ENCODE measurements around the gene MTRF1L. TPM values are rescaled to one million over a fixed set of nuclear protein-coding genes. Genes with fewer than 3 reads are reported as not detected.
"Not testable (repeated sequence)": the region's sequence is repeated elsewhere in the genome, so short reads cannot be mapped to it uniquely, and the experiment has no call there.

Gene MTRF1L
- total and polyA plus RNA-seq, 2 donors, result 10.0 to 11.5 TPM

- no peaks in the 10 kb centered on the region for H3K27me3 ChIP-seq (ENCODE audit: control insufficient read depth in 2 of 2, insufficient read depth in 1 of 2, low read length in 1 of 2)
- no peak overlapping the region for H3K4me3 ChIP-seq (ENCODE audit: low read length in 2 of 2)
- H3K36me3 ChIP-seq (ENCODE audit: control insufficient read depth in 2 of 2, insufficient read depth in 2 of 2, low read length in 1 of 2), result no peaks in the 10 kb centered on the region
- no peaks in the 10 kb centered on the region for H3K4me1 ChIP-seq (ENCODE audit: control insufficient read depth in 2 of 2, insufficient read depth in 2 of 2, low read length in 2 of 2)
- H3K27ac ChIP-seq (ENCODE audit: low read depth in 1 of 2, low read length in 1 of 2), result no peak overlapping the region
- DNase-seq (ENCODE audit: low read depth in 6 of 9, low spot score in 9 of 9), result no peak
- WGBS, result 95% methylated on average over 3 of the region's 3 CpGs
- no peaks in the 10 kb centered on the region for H3K9me3 ChIP-seq (ENCODE audit: control insufficient read depth in 2 of 2, insufficient read depth in 1 of 2, low read length in 1 of 2)
These were observed 14.3 kb upstream of the MTRF1L start for GRCh38 chr6:153016846-153017245.

DNA sequence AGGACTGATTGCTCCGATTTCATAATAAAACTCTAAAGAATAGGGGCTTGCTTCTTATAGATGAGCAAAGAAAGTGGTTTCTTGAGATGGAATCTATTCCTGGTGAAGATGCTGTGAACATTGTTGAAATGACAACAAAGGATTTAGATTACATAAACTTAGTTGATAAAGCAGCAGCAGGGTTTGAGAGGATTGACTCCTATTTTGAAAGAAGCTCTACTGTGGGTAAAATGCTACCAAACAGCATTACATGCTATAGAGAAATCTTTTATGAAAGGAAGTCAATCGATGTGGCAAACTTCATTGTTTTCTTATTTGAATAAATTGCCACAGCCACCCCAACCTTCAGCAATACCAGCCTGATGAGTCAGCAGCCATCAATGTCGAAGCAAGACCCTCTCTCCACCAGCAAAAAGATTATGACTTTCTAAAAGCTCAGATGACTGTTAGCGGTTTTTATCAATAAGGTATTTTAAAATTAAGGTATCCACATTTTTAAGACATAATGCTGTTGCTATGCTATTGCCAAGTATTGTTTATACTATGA, 12.7 kb upstream of the MTRF1L start:
- Histone ChIP-seq H3K36me3 (ENCODE audit: control insufficient read depth in 2 of 2, insufficient read depth in 2 of 2, low read length in 1 of 2) (no peaks in the 10 kb centered on the region), H3K4me3 (ENCODE audit: low read length in 2 of 2) (no peak overlapping the region), H3K4me1 (ENCODE audit: control insufficient read depth in 2 of 2, insufficient read depth in 2 of 2, low read length in 2 of 2) (no peaks in the 10 kb centered on the region), H3K9me3 (ENCODE audit: control insufficient read depth in 2 of 2, insufficient read depth in 1 of 2, low read length in 1 of 2) (no peaks in the 10 kb centered on the region), H3K27ac (ENCODE audit: low read depth in 1 of 2, low read length in 1 of 2) (no peak overlapping the region), H3K27me3 (ENCODE audit: control insufficient read depth in 2 of 2, insufficient read depth in 1 of 2, low read length in 1 of 2) (no peaks in the 10 kb centered on the region)
- no peak for DNase-seq (ENCODE audit: low read depth in 6 of 9, low spot score in 9 of 9)
- WGBS, result 88% methylated on average over 4 of the region's 4 CpGs

GRCh38 chr6:153013438-153013837, 10.9 kb upstream of the MTRF1L start:
- H3K9me3 ChIP-seq (ENCODE audit: control insufficient read depth in 2 of 2, insufficient read depth in 1 of 2, low read length in 1 of 2), result no peaks in the 10 kb centered on the region
- H3K4me3 ChIP-seq (ENCODE audit: low read length in 2 of 2), result no peak overlapping the region
- no peak overlapping the region for H3K27ac ChIP-seq (ENCODE audit: low read depth in 1 of 2, low read length in 1 of 2)
- H3K36me3 ChIP-seq (ENCODE audit: control insufficient read depth in 2 of 2, insufficient read depth in 2 of 2, low read length in 1 of 2), result no peaks in the 10 kb centered on the region
- H3K27me3 ChIP-seq (ENCODE audit: control insufficient read depth in 2 of 2, insufficient read depth in 1 of 2, low read length in 1 of 2), result no peaks in the 10 kb centered on the region
- 67% methylated on average over 2 of the region's 2 CpGs for WGBS
- no peaks in the 10 kb centered on the region for H3K4me1 ChIP-seq (ENCODE audit: control insufficient read depth in 2 of 2, insufficient read depth in 2 of 2, low read length in 2 of 2)
- no peak for DNase-seq (ENCODE audit: low read depth in 6 of 9, low spot score in 9 of 9)

GRCh38 chr6:153012856-153013255, 10.3 kb upstream of the MTRF1L start:
- H3K4me3 ChIP-seq (ENCODE audit: low read length in 2 of 2), result no peak overlapping the region
- no peaks in the 10 kb centered on the region for H3K4me1 ChIP-seq (ENCODE audit: control insufficient read depth in 2 of 2, insufficient read depth in 2 of 2, low read length in 2 of 2)
- WGBS, result 96% methylated on average over 6 of the region's 6 CpGs
- DNase-seq (ENCODE audit: low read depth in 6 of 9, low spot score in 9 of 9), result no peak
- no peaks in the 10 kb centered on the region for H3K36me3 ChIP-seq (ENCODE audit: control insufficient read depth in 2 of 2, insufficient read depth in 2 of 2, low read length in 1 of 2)
- H3K9me3 ChIP-seq (ENCODE audit: control insufficient read depth in 2 of 2, insufficient read depth in 1 of 2, low read length in 1 of 2), result no peaks in the 10 kb centered on the region
- no peak overlapping the region for H3K27ac ChIP-seq (ENCODE audit: low read depth in 1 of 2, low read length in 1 of 2)
- no peaks in the 10 kb centered on the region for H3K27me3 ChIP-seq (ENCODE audit: control insufficient read depth in 2 of 2, insufficient read depth in 1 of 2, low read length in 1 of 2)

- no peaks in the 10 kb centered on the region for H3K36me3 ChIP-seq (ENCODE audit: control insufficient read depth in 2 of 2, insufficient read depth in 2 of 2, low read length in 1 of 2)
- DNase-seq (ENCODE audit: low read depth in 6 of 9, low spot score in 9 of 9), result no peak
- no peaks in the 10 kb centered on the region for H3K9me3 ChIP-seq (ENCODE audit: control insufficient read depth in 2 of 2, insufficient read depth in 1 of 2, low read length in 1 of 2)
- H3K27me3 ChIP-seq (ENCODE audit: control insufficient read depth in 2 of 2, insufficient read depth in 1 of 2, low read length in 1 of 2), result no peaks in the 10 kb centered on the region
- peak overlapping the region; percentile 47 to 81 for H3K27ac ChIP-seq (ENCODE audit: low read depth in 1 of 2, low read length in 1 of 2)
- WGBS, result 6% methylated on average over 6 of the region's 6 CpGs
- H3K4me3 ChIP-seq (ENCODE audit: low read length in 2 of 2), result peak overlapping the region; percentile 64 to 87
- H3K4me1 ChIP-seq (ENCODE audit: control insufficient read depth in 2 of 2, insufficient read depth in 2 of 2, low read length in 2 of 2), result peaks cover 8 to 11% of the 10 kb centered on the region in 2 donors
These were observed 819 bp upstream of the MTRF1L start for GRCh38 chr6:153003366-153003690.

DNA sequence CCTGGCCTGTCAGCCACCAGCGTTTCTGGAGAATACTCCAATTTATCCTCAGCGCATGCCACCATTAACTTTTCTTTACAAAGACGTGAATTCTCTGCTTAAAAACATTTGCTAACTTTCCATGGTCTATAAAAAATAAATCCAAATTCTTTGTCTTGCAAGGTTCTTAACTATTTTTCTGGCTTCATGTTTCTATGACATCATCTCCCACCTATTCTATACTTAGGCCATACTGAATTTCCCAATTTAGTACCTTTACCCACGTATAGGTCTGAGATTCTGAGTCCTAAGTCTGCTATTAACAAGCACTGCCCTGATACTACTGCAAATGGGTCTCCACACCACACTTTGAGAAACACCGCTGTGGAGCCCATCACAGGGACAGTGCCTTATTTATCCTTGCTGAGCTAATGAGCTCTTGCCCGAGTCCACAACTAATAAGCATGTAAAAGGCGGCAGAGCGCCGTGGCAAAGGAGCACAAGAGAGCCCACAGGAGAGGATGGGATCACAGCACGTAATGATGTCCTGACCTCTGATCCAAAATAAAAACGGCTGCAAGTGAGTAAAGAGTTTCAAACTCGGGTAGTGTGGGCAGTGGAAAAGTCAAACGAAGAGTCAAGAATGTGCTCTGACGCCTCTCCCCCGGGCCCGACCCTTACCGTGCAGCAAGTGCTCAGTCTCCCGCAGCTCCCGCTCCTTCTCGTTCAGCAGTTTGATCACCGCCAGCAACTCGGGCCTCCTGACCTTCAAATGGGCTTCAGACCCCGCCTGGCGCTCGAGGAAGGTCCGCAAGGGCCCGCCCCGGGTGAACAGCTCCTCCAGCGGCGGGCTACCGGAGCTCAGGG, 519 bp downstream of the MTRF1L start:
- H3K27ac ChIP-seq (ENCODE audit: low read depth in 1 of 2, low read length in 1 of 2), result peak overlapping the region; percentile 64 to 72
- peaks cover 8 to 13% of the 10 kb centered on the region in 2 donors for H3K4me1 ChIP-seq (ENCODE audit: control insufficient read depth in 2 of 2, insufficient read depth in 2 of 2, low read length in 2 of 2)
- peaks cover 3 to 8% of the 10 kb centered on the region in 2 donors for H3K36me3 ChIP-seq (ENCODE audit: control insufficient read depth in 2 of 2, insufficient read depth in 2 of 2, low read length in 1 of 2)
- H3K27me3 ChIP-seq (ENCODE audit: control insufficient read depth in 2 of 2, insufficient read depth in 1 of 2, low read length in 1 of 2), result no peaks in the 10 kb centered on the region
- WGBS, result 7% methylated on average over 24 of the region's 31 CpGs
- no peaks in the 10 kb centered on the region for H3K9me3 ChIP-seq (ENCODE audit: control insufficient read depth in 2 of 2, insufficient read depth in 1 of 2, low read length in 1 of 2)
- peak in 2 of 9 donors; percentile 18 to 39 for DNase-seq (ENCODE audit: low read depth in 6 of 9, low spot score in 9 of 9)
- H3K4me3 ChIP-seq (ENCODE audit: low read length in 2 of 2), result peak overlapping the region; percentile 64 to 87

DNA sequence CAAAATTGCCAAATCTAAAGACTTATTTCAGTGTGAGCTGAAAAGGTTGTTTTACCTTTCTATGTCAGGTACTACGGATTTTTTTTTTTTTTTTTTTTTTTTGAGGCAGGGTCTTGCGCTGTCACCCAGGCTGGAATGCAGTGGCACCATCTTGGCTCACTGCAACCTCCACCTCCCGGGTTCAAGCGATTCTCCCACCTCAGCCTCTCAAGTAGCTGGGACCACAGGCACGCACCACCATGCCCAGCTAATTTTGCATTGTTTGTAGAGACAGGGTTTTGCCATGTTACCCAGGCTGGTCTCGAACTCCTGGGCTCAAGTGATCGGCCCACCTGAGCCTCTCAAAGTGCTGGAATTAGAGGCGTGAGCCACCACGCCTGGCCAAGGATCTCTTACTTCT, 1.7 kb downstream of the MTRF1L start:
- WGBS, result 98% methylated on average over 9 of the region's 9 CpGs
- peaks cover 3 to 15% of the 10 kb centered on the region in 2 donors for H3K36me3 ChIP-seq (ENCODE audit: control insufficient read depth in 2 of 2, insufficient read depth in 2 of 2, low read length in 1 of 2)
- peaks cover 8 to 13% of the 10 kb centered on the region in 2 donors for H3K4me1 ChIP-seq (ENCODE audit: control insufficient read depth in 2 of 2, insufficient read depth in 2 of 2, low read length in 2 of 2)
- not testable (repeated sequence) for H3K27ac ChIP-seq (ENCODE audit: low read depth in 1 of 2, low read length in 1 of 2); DNase-seq (ENCODE audit: low read depth in 6 of 9, low spot score in 9 of 9); H3K27me3 ChIP-seq (ENCODE audit: control insufficient read depth in 2 of 2, insufficient read depth in 1 of 2, low read length in 1 of 2); H3K4me3 ChIP-seq (ENCODE audit: low read length in 2 of 2); H3K9me3 ChIP-seq (ENCODE audit: control insufficient read depth in 2 of 2, insufficient read depth in 1 of 2, low read length in 1 of 2)

DNA sequence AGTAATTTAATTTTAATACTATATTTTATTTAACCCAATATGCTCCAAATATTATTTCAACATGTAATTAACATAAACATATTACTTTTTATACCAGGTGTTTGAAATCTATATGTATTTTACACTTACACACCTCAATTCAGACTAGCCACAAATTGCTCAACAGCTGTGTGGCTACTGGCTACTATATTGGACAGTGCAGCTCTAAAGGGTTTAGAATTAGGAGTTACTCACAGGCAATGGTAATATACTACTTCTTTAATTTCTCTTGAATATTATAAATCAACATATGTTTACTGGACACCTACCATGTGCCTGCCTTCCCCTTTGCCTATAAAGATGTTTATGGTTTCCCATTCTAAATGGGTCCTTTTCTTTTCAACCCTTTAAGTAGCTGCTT, 2.3 kb downstream of the MTRF1L start:
- H3K36me3 ChIP-seq (ENCODE audit: control insufficient read depth in 2 of 2, insufficient read depth in 2 of 2, low read length in 1 of 2), result peaks cover 3 to 21% of the 10 kb centered on the region in 2 donors
- H3K9me3 ChIP-seq (ENCODE audit: control insufficient read depth in 2 of 2, insufficient read depth in 1 of 2, low read length in 1 of 2), result no peaks in the 10 kb centered on the region
- no peak overlapping the region for H3K27ac ChIP-seq (ENCODE audit: low read depth in 1 of 2, low read length in 1 of 2)
- no peak overlapping the region for H3K4me3 ChIP-seq (ENCODE audit: low read length in 2 of 2)
- H3K27me3 ChIP-seq (ENCODE audit: control insufficient read depth in 2 of 2, insufficient read depth in 1 of 2, low read length in 1 of 2), result no peaks in the 10 kb centered on the region
- no peak for DNase-seq (ENCODE audit: low read depth in 6 of 9, low spot score in 9 of 9)
- peaks cover 8 to 13% of the 10 kb centered on the region in 2 donors for H3K4me1 ChIP-seq (ENCODE audit: control insufficient read depth in 2 of 2, insufficient read depth in 2 of 2, low read length in 2 of 2)

DNA sequence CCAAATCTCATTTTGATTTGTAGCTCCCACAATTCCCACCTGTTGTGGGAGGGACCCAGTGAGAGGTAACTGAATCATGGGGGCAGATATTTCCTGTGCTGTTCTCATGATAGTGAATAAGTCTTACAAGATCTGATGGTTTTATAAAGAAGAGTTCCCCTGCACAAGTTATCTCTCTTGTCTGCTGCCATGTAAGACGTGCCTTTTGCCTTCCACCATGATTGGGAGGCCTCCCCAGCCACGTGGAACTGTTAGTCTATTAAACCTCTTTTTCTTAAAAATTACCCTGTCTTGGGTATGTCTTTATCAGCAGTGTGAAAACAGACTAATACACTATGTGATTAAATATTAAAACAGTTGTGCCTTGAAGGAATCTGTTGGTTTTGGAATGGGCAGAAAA, 3.0 kb downstream of the MTRF1L start:
- not testable (repeated sequence) for DNase-seq (ENCODE audit: low read depth in 6 of 9, low spot score in 9 of 9); H3K27me3 ChIP-seq (ENCODE audit: control insufficient read depth in 2 of 2, insufficient read depth in 1 of 2, low read length in 1 of 2); H3K27ac ChIP-seq (ENCODE audit: low read depth in 1 of 2, low read length in 1 of 2); H3K4me3 ChIP-seq (ENCODE audit: low read length in 2 of 2); H3K9me3 ChIP-seq (ENCODE audit: control insufficient read depth in 2 of 2, insufficient read depth in 1 of 2, low read length in 1 of 2)
- peaks cover 8 to 13% of the 10 kb centered on the region in 2 donors for H3K4me1 ChIP-seq (ENCODE audit: control insufficient read depth in 2 of 2, insufficient read depth in 2 of 2, low read length in 2 of 2)
- H3K36me3 ChIP-seq (ENCODE audit: control insufficient read depth in 2 of 2, insufficient read depth in 2 of 2, low read length in 1 of 2), result peaks cover 3 to 21% of the 10 kb centered on the region in 2 donors
- 96% methylated on average over 2 of the region's 2 CpGs for WGBS

Measured in thymus (tissue), 11 donors.